T-helper 1 cell (primary cell): ENCODE results near the gene LSR.
"Not testable (repeated sequence)": the region's sequence is repeated elsewhere in the genome, so short reads cannot be mapped to it uniquely, and the experiment has no call there.

Source experiments
- DNase-seq, 5 donors: peaks; one replicate each; pipeline ENCODE4 v3.0.0-alpha.2; 2012 to 2020

Gene LSR

DNA sequence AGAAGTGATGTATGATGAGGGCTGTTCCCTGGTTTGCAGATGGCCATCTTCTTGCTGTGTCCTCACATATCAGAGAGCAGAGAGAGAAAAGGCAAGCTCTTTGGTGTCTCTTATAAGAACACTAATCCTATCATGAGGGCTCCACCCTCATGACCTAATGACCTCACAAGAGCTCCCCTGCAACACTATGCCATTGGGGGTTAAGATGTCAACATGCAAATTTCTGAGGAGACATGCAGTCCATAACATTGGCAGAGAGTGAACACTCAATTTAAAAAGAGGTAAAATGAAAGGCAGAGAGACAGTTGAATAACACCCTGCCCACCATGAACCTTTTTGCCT is 31.2 kb upstream of the LSR start:
- no peak for DNase-seq

DNA sequence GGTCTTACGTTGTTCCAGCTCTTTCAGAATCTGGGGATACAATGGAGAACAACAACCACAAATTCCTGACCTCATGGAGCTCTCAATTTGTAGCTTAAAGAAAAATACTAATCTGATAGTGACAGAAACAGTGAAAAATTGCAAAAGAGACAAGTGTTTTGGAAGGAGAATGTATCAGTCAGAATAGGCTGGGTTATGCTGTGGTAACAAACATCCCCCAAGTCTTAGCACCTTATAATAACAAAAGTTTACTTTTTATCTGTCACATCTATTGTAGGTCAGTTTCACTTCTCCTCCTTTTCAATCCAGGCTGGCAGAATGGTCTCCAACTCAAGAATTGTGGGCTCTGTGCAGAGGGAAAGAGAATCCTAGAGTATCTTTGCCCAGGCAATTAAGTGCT is 29.8 kb upstream of the LSR start:
- no peak for DNase-seq

DNA sequence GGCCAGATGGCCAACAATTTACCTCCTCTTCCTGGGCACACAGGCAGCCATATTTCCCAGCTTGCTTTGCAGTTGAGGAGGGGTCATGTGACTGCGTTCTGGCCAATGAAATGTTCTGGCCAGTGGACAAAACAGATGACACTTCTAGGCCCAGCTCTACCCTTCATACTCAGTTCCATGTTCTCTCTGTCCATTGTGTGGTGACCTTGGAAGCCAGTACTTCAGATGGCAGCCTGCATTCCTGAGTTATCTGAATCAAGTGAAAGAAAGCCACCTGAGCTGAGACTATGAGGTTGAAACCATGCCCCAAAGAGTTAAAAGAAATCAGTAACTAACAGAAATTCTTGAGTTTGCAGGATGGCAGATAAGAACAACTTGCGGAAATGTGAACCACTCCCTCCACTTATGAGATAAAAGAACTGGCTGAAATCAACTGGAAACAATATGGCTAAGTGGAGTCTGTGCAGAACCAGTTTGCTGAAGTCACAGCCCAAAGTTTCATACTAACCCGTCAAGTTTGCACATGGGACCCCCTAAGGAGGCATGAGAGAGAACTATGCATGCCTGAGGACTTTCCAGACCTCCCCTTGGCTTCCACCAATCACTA is 28.4 kb upstream of the LSR start:
- no peak for DNase-seq

DNA sequence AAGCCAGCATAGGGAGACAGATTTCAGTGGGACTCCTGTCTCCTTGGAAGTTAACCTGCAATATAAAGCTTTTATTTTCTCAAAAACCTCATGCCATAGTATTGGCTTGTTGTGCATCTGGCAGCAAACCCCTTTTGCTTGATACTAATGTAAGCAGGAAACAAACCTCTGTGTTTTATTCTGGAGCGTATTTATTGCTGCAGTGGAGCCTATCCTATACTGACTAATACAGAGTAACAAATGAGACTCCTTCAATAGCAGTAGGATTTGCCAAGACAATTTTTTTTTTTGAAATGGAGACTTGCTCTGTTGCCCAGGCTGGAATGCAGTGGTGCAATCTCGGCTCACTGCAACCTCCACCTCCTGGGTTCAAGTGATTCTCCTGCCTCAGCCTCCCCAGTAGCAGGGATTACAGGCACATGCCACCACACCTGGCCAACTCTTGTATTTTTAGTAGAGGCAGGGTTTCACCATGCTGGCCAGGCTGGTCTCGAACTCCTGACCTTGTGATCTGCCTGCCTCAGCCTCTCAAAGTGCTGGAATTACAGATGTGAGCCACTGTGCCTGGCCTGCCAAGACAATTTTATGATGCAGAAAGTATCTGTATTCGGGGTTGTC is 27.7 kb upstream of the LSR start:
- DNase-seq: not testable (repeated sequence)

DNA sequence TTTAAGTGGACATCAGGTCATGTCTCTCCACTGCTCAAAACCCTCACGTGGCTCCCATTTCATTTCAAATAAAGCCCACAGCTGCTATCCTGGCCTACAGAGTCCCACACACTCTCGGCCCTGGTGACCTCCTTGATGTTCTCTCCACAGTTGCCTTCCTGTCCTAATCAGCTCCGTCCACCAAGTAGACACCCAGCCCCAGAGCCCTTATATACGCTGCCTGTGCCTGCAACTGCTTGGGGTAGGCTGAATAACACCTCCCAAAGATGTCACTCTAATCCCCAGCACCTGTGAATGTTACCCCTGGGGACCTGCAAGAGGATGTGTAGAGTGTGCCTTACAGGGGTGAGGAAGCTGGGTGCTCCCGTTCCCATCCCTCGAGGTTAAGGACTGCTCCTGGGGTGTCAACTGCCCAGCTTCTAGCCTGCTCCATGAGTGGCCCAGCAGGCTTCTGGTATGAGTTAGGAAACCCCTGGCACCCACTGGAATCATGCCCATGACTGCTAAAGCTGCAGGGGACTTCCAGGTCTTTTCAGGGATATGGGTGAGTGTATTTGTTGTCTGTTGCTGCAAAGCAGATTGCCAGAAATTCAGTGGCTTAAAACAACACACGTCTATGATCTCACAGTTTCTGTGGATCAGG is 26.3 kb upstream of the LSR start:
- no peak for DNase-seq

DNA sequence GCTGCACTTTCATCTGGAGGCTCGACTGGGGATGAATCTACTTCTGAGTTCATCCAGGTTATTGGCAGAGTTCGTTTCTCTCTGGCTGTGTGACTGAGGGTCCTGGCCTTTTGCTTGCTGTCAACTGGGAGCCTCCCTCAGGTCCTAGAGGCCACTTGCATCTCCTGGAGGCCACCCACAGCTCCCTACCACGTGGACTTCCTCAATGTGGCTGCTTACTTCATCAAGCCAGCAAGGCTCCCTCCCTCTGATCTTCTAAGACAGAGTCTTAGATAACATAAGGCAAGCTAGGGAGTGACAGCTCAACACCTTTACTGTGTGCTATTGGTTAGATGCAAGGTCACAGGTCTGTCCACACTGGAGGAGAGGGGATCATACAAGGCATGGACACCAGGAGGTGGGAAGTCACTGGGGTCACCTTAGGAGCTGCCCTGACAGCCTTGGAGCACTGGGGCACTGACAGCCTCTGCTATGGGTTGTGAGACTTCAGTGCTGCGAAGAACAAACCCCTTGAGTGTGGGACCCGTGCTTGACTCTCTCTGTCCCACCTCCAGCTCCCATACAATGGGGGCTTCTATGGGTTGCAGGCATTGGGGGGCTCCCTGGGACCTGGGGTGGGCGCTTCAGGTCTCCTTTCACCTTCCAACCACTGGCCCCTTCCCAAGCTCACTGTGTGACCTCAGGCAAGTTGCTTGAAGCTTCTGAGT is 25.6 kb upstream of the LSR start:
- DNase-seq: no peak

DNA sequence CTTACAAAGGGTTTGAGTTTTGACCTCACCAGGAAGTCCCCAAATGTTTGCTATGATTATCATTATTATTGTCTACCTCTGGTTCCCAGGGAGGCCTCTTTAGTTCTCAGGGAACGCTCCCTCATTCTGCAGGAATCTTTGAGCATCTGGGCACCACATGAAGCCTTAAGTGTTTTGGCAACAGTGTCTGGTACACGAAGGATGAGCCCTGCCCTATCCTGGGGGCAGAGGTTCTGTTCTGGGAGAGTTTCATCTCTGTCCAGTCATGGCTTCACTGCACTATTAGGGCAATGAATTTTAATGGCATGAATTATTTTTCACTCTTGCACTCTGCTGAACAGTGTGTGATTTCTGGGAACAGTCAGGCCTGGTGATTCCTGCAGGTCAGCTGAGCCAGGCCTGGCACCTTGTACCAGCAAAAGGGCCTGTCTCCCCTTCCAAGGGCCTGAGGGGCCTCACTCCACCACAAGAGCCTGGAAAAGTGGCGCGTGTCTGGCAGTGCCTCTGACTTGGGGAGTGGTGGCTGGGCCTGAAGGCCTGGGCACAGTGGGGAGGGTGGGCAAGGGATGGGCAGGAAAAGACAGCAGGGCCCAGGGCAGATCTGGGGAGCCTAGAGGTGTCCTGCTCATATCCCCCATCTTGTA is 24.8 kb upstream of the LSR start:
- no peak for DNase-seq

DNA sequence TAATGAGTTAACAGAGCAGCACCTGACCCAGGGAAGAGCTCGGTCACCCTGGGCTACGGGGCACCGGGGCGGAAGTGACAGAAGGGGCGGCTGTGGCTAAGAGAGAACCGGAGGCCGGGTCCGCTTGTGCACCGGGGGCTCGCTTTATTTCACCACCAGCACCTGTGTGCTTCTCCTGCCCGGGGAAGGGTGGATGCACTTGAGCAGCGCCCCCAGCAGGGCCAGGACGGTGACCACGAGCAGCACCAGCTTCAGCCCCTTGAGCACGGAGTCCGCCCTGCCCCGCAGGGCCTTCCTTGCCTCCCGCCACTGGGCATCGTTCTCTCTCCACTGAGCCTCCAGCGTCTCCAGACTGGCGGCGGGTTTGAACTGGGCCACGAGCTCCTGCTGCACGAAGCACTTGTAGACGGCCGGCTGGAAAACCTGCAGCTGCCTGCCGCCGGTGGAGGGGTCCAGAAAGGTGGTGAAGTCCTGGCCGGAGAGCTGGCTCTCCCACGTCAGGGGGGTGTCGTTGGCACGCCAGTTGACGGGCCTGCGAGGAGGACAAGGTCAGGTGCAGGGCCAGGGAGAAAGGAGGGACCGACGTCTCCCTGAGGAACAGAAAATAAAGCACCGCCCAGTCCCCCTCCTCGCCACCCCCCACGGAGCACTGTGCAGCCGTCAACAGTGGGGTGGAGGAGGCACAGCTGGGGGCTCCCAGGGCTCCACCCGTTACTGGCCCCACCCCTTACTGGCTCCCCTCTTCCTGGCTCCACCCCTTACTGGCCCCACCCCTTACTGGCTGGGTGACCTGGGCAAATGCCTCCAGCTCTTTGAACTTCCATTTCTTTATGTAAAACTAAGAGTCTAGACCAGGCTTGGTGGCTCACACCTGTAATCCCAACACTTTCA is 23.9 kb upstream of the LSR start:
- DNase-seq: peak in 1 of 5 donors; percentile 23

DNA sequence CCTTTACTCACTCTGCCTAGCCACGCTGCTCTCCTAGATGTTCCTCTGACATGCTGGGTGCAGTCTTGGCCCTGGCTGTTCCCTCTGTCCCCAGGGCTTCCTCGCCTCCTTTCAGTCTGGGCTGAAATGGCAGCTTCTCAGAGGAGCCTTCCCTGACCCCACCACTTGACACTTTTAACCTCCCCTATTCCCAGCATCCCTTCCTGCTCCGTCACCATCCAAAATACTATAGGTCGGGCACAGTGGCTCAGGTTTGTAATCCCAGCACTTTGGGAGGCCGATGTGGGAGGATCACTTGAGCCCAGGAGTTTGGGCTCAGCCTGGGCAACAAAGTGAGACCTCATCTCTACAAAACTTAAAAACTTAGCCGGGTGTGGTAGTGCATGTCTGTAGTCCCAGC is 22.9 kb upstream of the LSR start:
- DNase-seq: no peak

DNA sequence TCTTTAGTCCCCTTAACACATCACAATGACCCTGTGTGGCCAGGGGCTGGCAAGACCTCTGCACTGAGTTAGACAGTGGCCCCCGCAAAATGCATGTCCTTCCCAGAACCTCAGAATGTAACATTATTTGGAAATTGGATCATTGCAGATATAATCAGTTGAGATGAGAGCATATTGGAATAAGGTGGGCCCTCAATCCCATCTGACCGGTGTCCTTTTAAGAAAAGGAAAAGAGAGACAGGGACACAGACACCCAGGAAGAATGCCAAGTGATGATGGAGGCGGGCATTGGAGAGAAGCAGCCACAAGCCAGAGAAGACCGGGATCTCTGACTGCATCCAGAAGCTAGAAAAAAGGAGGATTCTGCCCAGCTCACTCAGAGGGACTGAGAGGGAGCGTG is 22.1 kb upstream of the LSR start:
- DNase-seq: no peak

DNA sequence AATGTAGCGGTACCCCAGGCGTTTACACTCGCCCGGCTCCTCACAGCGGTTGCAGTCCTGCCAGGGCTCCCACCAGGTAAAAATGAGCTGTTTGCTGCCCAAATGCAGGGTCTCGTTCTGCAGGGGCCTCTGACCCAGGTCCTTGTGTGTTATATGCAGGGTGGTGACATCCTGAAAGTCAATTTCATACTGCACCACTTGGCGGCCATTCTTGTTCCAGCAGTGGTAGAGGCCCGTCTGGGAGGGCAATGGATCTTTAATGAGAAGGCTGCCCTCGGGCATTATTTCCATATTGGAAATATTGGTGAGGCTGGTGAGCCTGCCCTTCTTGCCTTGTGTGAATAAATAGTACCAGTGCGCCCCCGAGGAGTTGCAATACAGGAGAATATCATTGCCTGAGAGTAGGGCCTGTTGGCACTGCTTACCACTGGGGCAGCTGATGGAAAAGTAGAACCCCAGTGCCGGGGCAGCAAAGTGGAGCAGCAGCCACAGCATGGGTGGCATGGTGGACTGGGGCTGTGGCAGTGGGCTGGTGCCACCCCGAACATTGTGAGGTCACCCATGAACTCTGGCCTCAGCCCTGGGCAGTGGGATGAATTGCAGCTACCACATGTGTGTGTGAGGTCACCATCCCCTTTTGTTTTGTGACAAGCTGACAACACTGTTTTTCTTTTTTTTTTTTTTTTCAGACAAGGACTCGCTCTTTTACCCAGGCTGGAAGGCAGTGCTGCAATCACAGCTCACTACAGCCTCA is 20.4 kb upstream of the LSR start, which contains the start of gene FAM187B:
FAM187B (minus strand) TSS at position 563 of the 754 bp plus-strand sequence; CDS start at position 504, 59 bp downstream.
- DNase-seq: no peak

DNA sequence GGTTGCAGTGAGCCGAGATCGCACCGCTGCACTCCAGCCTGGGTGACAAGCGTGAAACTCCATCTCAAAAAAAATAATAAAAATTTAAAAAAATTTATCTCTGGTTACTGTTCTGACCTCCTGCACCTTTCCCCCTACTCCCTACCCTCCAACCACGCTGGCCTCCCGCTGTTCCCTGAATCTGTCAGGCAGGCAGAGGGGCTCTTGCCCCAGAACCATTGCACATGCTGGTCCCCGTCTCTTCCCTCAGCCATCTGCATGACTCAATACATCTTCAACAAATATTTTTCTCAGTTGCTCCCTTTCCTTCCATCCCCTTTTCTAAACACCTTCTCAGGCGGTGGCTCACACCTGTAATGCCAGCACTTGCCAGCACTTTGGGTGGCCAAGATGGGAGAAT is 19.2 kb upstream of the LSR start:
- no peak for DNase-seq

DNA sequence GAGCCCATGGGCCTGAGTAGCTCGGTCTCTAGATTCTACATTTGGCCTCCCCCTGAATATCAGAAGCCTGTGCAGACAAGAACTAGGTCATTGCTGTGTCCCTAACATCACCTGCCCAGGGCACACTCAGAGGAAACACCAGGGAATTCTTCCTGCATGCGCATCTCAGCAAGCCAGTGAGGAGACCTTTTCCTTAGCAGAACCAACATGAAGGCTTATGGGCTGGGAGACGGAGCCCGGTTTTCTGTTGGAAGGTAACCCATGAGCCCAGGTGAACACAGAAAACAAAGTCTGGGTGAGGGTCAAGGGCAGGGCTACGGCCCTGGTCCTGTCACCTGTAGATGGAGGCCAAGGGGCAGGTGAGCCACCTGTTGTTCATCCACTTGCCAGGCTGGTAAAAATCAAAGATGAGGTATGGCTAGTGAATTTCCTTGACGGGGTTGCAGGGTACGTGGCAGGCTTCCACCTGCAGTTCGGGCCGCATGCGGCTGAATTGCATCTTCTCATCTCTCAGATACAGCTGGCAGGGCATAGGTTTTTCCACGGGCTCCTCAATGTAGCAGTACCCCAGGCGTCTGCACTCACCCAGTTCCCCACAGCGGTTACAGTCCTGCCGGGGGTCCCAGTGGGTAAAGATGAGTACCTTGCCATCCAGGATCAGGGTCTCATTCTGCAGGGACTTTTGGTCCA is 16.7 kb upstream of the LSR start:
- no peak for DNase-seq

DNA sequence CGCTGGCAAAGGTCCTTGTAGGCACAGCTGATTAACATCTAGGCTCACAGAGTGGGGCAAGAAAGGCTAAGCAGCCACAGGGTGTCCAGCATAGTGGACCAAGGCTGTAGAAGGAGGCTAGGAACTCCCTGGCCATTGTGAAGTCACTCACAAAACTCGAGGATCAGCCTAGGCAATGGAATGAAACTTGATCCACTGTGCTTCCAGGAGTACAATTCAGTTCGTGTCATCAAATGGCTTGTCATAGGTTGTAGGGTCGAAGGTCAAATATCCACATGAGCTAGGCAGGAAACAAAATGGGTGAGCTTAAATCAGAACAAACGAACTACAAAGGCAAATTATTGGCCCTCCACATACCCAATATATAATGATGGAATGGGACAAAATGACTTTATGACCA is 15.9 kb upstream of the LSR start:
- DNase-seq: no peak

DNA sequence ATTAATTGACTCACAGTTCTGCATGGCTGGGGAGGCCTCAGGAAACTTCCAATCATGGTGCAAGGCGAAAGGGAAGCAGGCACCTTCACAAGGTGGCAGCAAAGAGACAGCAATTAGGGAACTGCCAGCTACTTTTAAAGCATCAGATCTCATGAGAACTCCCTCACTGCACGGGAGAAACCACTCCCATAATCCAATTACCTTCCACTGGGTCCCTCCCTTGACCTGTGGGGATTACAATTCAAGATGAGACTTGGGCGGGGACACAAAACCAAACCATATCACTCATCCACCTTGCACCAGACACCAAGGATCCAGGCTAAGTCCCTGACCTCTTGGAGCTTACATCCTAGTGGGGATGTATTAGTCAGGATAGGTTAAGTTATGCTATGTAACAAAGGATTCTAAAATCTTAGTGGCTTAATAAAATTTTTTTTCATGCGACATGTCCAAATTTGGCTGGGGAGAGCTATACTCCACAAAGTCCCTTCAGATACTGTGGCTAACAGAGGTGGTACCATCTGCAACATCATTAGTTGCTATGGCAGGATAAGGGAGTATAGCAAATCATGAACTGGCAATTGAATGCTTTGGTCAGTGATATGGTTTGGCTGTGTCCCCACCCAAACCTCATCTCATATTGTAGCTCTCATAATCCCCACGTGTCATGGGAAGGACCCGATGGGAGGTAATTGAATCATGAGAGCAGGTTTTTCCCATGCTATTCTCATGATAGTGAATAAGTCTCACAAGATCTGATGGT is 12.0 kb upstream of the LSR start:
- DNase-seq: peak in 1 of 5 donors; percentile 21

DNA sequence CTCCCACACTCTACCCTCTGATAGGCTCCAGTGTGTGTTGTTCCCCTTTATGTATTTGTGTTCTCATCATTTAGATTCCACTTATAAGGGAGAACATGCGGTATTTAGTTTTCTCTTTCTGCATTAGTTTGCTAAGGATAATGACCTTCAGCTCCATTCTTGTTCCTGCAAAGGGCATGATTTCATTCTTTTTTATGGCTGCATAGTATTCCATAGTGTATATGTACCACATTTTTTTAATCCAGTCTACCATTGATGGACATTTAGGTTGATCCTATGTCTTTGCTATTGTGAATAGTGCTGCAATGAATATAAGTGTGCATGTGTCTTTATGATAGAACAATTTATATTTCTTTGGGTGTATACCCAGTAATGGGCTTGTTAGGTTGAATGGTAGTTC is 9.2 kb upstream of the LSR start:
- DNase-seq: not testable (repeated sequence)

DNA sequence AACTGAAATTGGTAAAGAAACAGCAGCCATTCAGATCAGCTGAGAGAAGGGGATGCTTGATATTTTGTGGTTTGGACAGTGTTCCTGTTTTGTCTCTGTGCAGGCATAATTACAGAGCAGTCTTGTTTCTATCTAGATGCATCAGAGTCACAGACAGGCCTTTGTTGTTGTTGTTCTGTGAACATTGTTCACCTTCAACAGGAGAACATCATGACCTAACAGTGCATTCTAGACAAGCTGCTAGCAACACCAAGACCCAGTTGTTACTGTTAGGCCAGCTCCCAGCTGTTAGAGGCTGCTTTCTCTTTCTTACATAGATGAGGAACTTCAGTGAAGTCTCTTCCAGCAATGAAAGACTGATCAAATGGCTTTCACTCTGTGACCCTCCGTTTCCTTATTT is 8.5 kb upstream of the LSR start:
- peak in 2 of 5 donors; percentile 21 to 46 for DNase-seq

DNA sequence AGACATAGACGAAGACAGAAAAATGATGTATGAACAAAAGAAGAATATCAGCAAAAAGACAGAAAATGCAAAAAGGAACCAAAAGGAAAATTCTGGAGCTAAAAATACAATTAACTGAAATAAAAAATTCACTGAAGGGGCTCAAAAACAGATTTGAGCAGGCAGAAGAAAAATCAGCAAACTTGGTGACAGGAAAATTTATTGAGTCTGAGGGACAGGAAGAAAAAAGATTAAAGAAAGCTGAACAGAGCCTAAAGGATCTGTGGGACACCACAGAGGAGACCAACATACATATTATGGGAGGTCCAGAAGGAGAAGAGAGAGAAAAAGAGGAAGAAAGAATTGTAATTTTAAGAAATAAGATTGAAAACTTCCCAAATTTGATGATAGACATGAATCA is 7.4 kb upstream of the LSR start:
- DNase-seq: no peak

DNA sequence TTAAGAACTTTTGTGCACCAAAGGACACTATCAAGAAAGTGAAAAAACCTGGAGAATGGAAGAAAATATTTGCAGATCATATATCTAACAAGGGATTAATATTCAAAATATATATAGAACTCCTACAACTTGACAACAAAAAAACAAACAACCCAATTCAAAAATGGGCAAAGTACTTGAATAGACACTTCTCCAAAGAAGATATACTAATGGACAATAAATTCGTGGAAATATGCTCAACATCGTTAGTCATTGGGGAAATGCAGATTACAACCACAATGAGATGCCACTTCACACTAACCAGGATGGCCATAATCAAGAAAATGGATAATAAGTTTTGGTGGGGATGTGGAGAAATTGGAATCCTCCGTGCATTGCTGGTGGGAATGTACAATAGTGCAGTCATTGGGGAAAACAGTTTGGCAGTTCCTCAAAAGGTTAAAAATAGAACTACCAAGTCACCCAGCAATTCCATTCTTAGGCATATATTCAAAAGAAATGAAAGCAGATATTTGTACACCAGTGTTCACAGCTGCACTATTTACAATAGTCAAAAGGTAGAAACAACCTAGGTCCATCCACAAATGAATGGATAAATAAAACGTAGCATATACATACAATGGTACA is 2.2 kb upstream of the LSR start:
- no peak for DNase-seq
